Heart right ventricle (tissue), 16 donors: ENCODE results near the gene RAB40A. TPM values are rescaled to one million over a fixed set of nuclear protein-coding genes. Genes with fewer than 3 reads are reported as not detected.

ENCODE experiments used
- ATAC-seq, 8 donors: fragments of 200-7000 bp; cut with Tn5 transposase; one replicate each; pipeline ENCODE4 v1.9.1; 2020; ENCODE audit warnings: mild to moderate bottlenecking in 8 of 8, moderate library complexity in 8 of 8, moderate number of reproducible peaks in 1 of 8
- DNase-seq, 2 donors: peaks; one replicate each; pipeline ENCODE4 v3.0.0-alpha.2; 2020
- H3K27ac ChIP-seq, 10 donors: fragments of 200-600 bp; sonication (generic) in 2 of 10; one replicate each; pipeline versions ENCODE4 v1.5.0 to v1.8.0; 2020 to 2022; ENCODE audit warnings: mild to moderate bottlenecking in 3 of 10
- H3K27me3 ChIP-seq, 7 donors: fragments of 200-600 bp; one replicate each; pipeline ENCODE4 v1.8.0; 2021 to 2022; ENCODE audit warnings: mild to moderate bottlenecking in 2 of 7
- H3K36me3 ChIP-seq, 9 donors: fragments of 200-600 bp; sonication (generic) in 1 of 9; one replicate each; pipeline versions ENCODE4 v1.5.0 to v1.8.0; 2020 to 2022; ENCODE audit warnings: mild to moderate bottlenecking in 2 of 9
- H3K4me1 ChIP-seq, 9 donors: fragments of 200-600 bp; sonication (generic) in 1 of 9; one replicate each; pipeline versions ENCODE4 v1.5.0 to v1.8.0; 2020 to 2022; ENCODE audit warnings: mild to moderate bottlenecking in 4 of 9
- H3K4me3 ChIP-seq, 10 donors: fragments of 200-600 bp; sonication (generic) in 2 of 10; one replicate each; pipeline versions ENCODE4 v1.5.0 to v1.8.0; 2020 to 2022; ENCODE audit warnings: mild to moderate bottlenecking in 7 of 10, moderate library complexity in 2 of 10
- H3K9me3 ChIP-seq, 11 donors: fragments of 200-600 bp in 10 of 11; sonication (generic) in 2 of 11; one replicate each; pipeline versions ENCODE4 v1.5.0 to v1.8.0; 2013 to 2022; ENCODE audit warnings: mild to moderate bottlenecking in 2 of 11, control low read depth in 1 of 11, moderate library complexity in 1 of 11
- CTCF ChIP-seq, 9 donors: fragments of 200-600 bp; sonication (generic) in 2 of 9; IDR thresholded peaks; one replicate each; pipeline versions ENCODE4 v1.5.0 to v1.8.0; 2021 to 2022; ENCODE audit warnings: antibody characterized with exemption in 9 of 9, mild to moderate bottlenecking in 5 of 9, moderate library complexity in 1 of 9
- WGBS, 2 donors: extraction: QIAGEN DNeasy Blood & Tissue Kit; methylation state at CpG; one replicate each; pipeline ENCODE4 v1.1.7; 2013; ENCODE audit warnings: inconsistent platforms in 1 of 2; 5-methylcytosine and 5-hydroxymethylcytosine counted together
- intact Hi-C, 10 donors: fragments of 100-400 bp; cut with DNase I; formaldehyde crosslinking; loops; one replicate each; pipeline versions ENCODE4 v1.11.1 to v1.14.2; 2022
- polyA plus RNA-seq, 2 donors: library from polyadenylated mRNA; stranded (reverse); fragments of 200-250 nt; gene quantifications; one replicate each; pipeline ENCODE4 v1.2.3, GENCODE V29; 2013
- total RNA-seq, 10 donors: library from RNA; stranded (reverse); fragmentation: NEBNext Ultra II Directional in 3 of 10; extraction: Animal tissue kit (Norgen Biotek cat#: 25700) in 3 of 10; gene quantifications; one replicate each; pipeline versions ENCODE4 v1.2.1 to v1.2.4, GENCODE V29; 2021 to 2023
- donor health status: Arrhythmogenic right ventricular cardiomyopathy.
- donor health status: ischemic (EF 13 %, LVEDD 7.1; RV severe dilation, severe dysfunction).
- donor health status: healthy with polysubstance abuse.
- donor health status: DM: no; HTN: yes; CAD: no.
- donor health status: DM: no; HTN: no; CAD: no.
- donor health status: ischemic (EF 25% LVEDD 6.9; RV normal size, moderate dysfunction).
- donor health status: ischemic (EF 25% LVEDD 5.7; RV mildly dilated, moderate dysfunction).
- donor health status: healthy.
- donor health status: DM: yes; HTN: yes; CAD: no.
- donor health status: Ischemic cardiomyopathy.
- donor health status: ischemic (EF 35%, LVEDD 5.7; RV mildly dilated, moderate dysfunction).
- donor health status: nonischemic (EF 11% LVEDD 7.7; RV severe dilation, severe dysfunction).
- donor health status: DM: yes; HTN: yes; CAD: no.
- donor health status: PGD.
- donor health status: ischemic (EF 29% LVEDD 5.4; RV normal size, mild dysfunction).
- donor health status: nonischemic (EF 23%, LVEDD 6.1; RV moderate dilation, normal function).

Gene RAB40A
- total and polyA plus RNA-seq, 12 donors, result 0.04 to 0.44 (median 0.26) TPM; not detected in 4

DNA sequence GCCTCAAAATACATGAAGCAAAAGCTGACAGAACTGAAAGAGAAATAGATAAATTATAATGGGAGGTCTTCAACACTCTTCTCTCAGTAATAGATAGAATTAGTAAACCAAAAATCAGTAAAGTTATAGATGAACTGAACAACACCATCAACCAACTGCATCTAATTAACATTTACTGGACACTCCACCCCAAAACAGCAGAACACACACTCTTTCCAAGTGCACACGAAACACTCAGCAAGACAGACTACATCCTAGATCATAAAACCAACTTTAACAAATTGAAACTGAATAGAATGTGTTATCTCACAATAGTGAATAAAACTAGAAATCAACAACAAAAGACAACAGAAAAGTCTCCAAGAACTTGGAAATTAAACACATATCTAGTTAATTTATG, 41.0 kb upstream of the RAB40A start:
- Histone ChIP-seq H3K4me1 (no peaks in the 10 kb centered on the region), H3K9me3 (no peaks in the 10 kb centered on the region), H3K27ac (no peak overlapping the region), H3K36me3 (no peaks in the 10 kb centered on the region), H3K27me3 (peaks cover 0 to 59% (median 0%) of the 10 kb centered on the region in 7 donors), H3K4me3 (no peak overlapping the region)
- no peak for TF ChIP-seq CTCF (IDR thresholded peaks at IDR 0.05)
- no peak for DNase-seq
- intact Hi-C loops, result no loop called here
- no peak for ATAC-seq
- 89 to 98% methylated on average over 1 of the region's 1 CpG for WGBS, 2 donors

DNA sequence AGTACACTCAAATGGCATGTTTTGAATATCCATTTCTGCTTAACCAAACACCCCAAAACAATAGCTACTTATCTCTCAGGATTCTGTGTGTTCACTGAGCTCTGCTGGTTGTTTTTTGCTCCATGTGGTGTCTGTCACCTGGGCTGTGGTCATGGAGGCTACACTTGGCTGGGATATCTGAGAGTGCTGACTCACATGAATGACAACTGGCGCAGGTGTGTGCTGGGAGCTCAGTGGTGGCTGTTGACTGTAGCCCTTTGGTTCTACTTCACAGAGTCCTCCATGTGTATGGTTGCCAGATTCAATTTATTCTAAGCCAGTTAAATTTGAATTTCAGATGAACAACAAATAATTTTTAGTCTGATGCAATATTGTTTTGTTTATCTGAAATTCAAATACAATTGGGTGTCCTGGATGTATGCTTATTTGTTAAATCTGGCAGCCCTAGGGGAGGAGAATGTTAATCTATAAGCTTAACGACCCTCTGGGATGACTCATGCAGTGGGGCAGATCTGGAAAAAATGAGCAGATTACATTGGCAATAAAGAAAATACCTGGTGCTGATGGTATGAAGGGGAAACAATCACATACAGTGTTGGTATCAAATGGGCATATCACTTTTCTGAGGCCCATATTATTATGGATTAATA, 37.8 kb upstream of the RAB40A start:
- Histone ChIP-seq H3K27me3 (peaks cover 0 to 50% (median 0%) of the 10 kb centered on the region in 7 donors), H3K27ac (no peak overlapping the region), H3K36me3 (no peaks in the 10 kb centered on the region), H3K4me1 (peaks cover 0 to 9% (median 0%) of the 10 kb centered on the region in 9 donors), H3K4me3 (no peak overlapping the region), H3K9me3 (no peaks in the 10 kb centered on the region)
- WGBS, 2 donors, result 72 to 74% methylated on average over 2 of the region's 2 CpGs
- no peak for ATAC-seq
- TF ChIP-seq CTCF (IDR thresholded peaks at IDR 0.05), result no peak
- intact Hi-C loops, result no loop called here
- no peak for DNase-seq

- 16 to 18% methylated on average over 19 of the region's 19 CpGs for WGBS, 2 donors
- Histone ChIP-seq H3K27me3 (peaks cover 0 to 56% (median 0%) of the 10 kb centered on the region in 7 donors), H3K4me1 (peaks cover 0 to 9% (median 0%) of the 10 kb centered on the region in 9 donors), H3K36me3 (no peaks in the 10 kb centered on the region), H3K4me3 (peak overlapping the region in 9 of 10 donors; percentile 11 to 48 (median 41)), H3K27ac (peak overlapping the region in 1 of 10 donors; percentile 26), H3K9me3 (no peaks in the 10 kb centered on the region)
- DNase-seq, result peak; percentile 9 to 21
- intact Hi-C loops, result no loop called here
- peak in 2 of 8 donors; percentile 42 to 46 for ATAC-seq
- no peak for TF ChIP-seq CTCF (IDR thresholded peaks at IDR 0.05)
Measured at GRCh38 chrX:103554687-103555424, 35.6 kb upstream of the RAB40A start.

DNA sequence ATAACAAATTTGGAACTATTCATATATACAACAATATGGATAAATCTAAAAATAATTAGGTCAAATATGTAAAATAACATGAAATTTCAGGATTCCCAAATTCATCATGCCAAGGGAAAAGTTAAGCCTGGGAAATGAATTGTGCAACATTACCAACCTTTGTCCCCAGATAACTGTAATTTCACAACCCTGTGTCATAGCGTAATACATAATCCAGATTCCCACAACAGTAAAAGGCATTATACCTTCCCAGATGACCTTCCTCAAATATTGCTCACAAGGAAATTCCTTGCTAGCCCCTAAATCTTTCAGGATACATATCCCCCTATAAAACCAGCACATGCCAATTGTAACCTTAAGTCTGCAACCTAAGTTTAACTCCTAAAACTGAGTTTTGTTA, 32.9 kb upstream of the RAB40A start:
- H3K36me3 ChIP-seq, result no peaks in the 10 kb centered on the region
- no peak for DNase-seq
- H3K27ac ChIP-seq, result no peak overlapping the region
- intact Hi-C loops, result no loop called here
- H3K4me1 ChIP-seq, result peaks cover 0 to 9% (median 0%) of the 10 kb centered on the region in 9 donors
- WGBS, 2 donors, result 91 to 93% methylated on average over 1 of the region's 1 CpG
- H3K4me3 ChIP-seq, result no peak overlapping the region
- no peak for TF ChIP-seq CTCF (IDR thresholded peaks at IDR 0.05)
- no peak for ATAC-seq
- H3K27me3 ChIP-seq, result peaks cover 0 to 34% (median 0%) of the 10 kb centered on the region in 7 donors
- peaks cover 0 to 2% (median 0%) of the 10 kb centered on the region in 11 donors for H3K9me3 ChIP-seq
